C4-2B (cell line): Measurements from ENCODE around the gene ARGLU1.

Source experiments
- H3K27ac ChIP-seq: fragments of 450-650 bp; 2 replicates; pipeline ENCODE4 v1.5.1; 2017
- ZFX ChIP-seq: fragments of 450-650 bp; IDR thresholded peaks from 2 replicates; pipeline ENCODE4 v1.6.1; 2017
- TF ChIP-seq, protein P1 (sequence below): fragments of 450-650 bp; conservative IDR thresholded peaks from 2 replicates; pipeline ENCODE4 v1.5.1; 2017; ENCODE audit warnings: mild to moderate bottlenecking

ARGLU1 gene

DNA sequence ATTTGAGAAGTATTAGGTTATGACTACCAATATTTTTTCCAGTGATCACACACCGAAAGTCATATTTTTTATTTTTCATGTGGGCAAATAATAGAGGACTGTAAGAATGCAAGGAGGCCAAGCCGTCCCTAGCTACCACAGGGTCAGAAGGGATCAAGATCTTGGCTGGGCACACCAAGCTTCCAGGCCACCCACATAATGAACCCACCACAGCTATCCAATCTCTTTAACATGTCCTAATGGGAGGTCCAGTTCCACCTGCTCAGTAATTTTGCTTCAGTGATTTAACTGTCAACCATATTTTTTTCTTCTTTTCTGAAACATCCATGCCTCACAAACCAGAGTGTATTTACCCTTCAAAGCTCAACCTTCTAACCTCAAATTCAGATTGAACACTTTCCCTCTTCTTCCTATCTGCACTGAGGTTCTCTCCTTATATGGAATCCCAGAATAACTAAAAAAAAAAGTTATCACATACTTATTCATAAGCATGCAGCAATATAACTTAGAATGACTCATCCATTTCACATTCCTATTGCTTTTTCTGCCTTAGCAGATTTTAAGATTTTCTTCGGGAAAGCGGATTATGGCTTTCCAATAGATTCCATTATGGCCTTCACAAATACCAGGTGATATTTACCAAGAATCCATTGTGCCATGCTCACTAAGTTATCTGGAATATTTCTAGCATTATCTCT lies 12.2 kb downstream of the ARGLU1 start:
- TF ChIP-seq ZFX, result no peak
- TF ChIP-seq, protein P1, sequence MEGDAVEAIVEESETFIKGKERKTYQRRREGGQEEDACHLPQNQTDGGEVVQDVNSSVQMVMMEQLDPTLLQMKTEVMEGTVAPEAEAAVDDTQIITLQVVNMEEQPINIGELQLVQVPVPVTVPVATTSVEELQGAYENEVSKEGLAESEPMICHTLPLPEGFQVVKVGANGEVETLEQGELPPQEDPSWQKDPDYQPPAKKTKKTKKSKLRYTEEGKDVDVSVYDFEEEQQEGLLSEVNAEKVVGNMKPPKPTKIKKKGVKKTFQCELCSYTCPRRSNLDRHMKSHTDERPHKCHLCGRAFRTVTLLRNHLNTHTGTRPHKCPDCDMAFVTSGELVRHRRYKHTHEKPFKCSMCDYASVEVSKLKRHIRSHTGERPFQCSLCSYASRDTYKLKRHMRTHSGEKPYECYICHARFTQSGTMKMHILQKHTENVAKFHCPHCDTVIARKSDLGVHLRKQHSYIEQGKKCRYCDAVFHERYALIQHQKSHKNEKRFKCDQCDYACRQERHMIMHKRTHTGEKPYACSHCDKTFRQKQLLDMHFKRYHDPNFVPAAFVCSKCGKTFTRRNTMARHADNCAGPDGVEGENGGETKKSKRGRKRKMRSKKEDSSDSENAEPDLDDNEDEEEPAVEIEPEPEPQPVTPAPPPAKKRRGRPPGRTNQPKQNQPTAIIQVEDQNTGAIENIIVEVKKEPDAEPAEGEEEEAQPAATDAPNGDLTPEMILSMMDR, result no peak
- no peak overlapping the region for H3K27ac ChIP-seq

DNA sequence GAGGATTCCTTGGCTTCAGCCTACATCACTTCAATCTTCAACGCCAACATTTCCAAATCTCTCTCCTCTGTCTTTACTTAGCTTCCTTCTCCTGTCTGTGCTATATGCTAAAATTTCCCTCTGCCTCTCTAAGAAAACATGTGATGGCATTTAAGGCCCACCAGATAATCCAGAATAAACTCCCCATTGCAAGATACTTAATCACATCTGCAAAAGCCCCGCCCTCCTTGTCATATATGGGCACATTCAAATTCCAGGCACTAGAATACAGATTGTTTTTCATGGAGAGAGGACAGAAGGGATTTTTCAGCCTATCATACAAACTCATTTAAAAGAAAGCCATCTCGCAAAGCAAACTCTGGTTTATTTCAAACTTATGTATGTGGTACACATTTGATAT lies 16.2 kb downstream of the ARGLU1 start:
- TF ChIP-seq, protein P1, result no peak
- TF ChIP-seq ZFX, result no peak
- H3K27ac ChIP-seq, result no peak overlapping the region

DNA sequence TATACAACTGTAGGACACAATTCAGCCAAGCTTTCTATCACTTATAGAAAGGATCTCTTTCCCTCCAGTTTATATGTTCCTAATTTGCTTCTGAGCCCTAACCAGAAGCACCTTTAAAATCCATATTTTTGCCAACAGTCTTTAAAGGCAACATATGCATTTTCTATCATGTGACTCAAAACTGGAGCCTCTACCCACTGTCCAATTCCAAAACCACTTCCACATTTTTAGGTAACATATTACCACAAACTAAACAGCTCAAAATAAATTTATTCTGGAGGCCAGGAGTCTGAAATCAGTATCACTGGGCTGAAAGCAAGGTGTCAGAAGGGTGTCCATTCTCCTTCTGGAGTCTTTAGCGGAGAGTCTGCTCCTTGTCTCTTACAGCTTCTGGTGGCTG lies 16.6 kb downstream of the ARGLU1 start:
- TF ChIP-seq ZFX, result no peak
- TF ChIP-seq, protein P1, result no peak
- H3K27ac ChIP-seq, result no peak overlapping the region

DNA sequence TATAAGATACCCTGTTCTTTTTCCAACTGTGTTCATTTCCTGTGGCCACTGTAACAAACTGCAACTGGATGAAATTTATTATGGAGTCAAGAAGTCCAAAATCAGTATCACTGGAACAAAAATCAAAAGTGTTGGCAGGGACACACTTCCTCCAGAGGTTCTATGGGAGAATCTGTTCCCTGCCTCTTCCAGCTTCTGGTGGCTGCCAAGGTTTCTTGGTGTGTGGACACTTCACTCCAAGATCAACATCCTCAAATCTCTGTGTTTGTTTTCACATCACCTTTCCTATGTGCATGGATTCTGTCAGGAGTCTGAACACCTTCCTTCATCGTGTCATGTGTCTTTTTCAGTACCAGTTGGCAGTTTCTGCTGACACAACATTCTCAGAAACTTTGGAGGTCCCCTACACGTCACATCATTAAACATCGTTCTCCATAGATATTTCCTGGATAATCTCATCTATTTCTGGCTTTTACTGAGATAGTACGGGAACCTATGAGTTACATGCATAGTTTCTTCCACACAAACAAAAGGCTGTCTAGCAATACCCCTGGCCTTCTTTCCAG lies 17.3 kb downstream of the ARGLU1 start:
- H3K27ac ChIP-seq, result no peak overlapping the region
- no peak for TF ChIP-seq ZFX
- TF ChIP-seq, protein P1, result no peak

DNA sequence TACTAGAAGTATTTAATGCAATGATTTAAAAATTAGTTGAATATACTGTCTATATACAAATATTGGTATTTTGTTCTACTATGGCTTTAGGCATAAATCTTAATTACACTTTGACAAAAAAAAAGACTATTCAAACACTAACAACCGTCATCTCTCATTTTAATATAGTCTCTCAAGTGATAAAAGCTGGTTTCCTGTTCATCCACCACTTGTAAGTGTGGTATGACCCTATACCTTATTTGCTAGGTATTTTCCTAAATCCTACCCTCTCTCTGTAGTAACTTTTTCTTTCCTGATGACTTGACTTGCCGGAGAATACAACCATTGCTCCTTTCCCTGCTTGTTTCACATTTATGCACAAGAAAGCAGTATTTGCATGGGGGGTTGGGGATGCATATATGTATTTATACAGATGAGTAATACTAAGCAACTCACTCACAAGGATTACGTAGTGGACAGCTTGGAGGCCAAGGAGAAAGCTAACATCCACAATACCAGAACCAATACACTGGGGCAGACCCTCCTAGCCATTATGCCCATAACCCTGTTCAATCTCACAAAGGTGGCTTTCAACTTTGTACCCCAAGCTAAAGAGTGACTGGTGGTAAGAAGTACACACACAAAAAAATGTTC lies 19.8 kb downstream of the ARGLU1 start:
- no peak for TF ChIP-seq ZFX
- TF ChIP-seq, protein P1, result no peak
- no peak overlapping the region for H3K27ac ChIP-seq

DNA sequence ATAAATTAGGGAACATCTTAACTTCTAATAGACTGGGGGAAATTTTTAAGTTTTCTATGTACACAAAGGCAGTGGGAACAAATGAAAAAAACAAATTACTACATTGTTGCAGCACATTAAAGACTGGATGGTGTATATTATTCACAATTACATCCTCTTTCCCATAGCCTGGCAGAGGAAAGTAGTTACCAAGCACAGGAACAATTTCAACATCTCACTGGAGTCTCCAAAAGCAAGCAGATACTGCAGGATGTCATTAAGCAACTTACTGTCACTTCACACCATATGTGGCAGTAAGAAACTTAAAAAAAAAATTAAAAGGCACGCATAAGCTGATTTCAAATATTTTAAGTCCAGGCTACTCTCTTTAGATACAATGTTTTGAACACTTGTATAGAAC lies 26.1 kb downstream of the ARGLU1 start:
- TF ChIP-seq ZFX, result no peak
- TF ChIP-seq, protein P1, result no peak
- no peak overlapping the region for H3K27ac ChIP-seq

DNA sequence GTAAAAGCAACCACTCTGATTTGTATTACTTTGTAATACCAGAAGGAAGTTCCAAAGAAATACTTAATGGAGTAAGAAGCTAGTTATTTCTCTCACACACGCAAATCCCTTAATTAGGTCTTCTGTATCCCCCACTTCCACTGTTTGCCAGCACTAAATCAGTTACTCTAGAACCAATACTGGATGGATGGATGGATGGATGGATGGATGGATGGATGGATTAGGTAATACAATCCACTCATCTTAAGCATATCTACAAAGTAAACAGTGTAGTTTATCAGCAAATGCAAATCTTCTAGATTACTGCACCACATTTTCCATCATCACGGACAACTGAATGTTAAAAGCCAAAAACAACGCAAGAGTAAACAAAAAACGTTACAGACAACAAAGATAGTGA lies 27.3 kb downstream of the ARGLU1 start:
- H3K27ac ChIP-seq, result no peak overlapping the region
- no peak for TF ChIP-seq ZFX
- TF ChIP-seq, protein P1, result no peak
